ENCODE results near the gene RB1.

RB1 gene

DNA sequence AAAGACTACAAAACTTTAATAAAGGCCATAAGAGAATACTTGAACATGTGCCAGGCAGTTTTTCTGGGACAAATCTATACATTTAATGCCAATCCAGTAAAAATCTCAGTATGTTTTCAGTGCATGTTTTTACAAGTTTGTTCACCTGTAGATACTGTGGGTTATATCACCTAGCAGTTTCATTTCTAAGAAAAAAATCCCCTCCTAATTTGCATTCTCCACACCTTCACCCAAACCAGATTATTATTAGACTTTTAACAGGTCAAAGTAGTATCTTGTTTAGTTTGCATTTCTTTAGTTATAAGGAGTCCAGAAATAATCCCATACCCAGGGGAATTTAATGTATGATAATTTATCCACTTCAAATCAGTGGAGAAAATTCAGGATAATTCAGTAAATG lies 126.3 kb downstream of the RB1 start:
- ChIA-PET POLR2A (no interaction called here), CTCF (interaction anchor here (1.2 kb wide), 1 partner anchor 10 kb away, joined by 4 read pairs; no protein-coding TSS in a partner anchor)
- no peak for TF ChIP-seq CTCF (IDR thresholded peaks at IDR 0.05; ENCODE audit: control extremely low read depth, extremely low read depth, low read depth, missing control alignments)
- peak; percentile 14 for DNase-seq (ENCODE audit: extremely low spot score)

GRCh38 chr13:48431431-48431830 lies 127.9 kb downstream of the RB1 start:
- CTCF ChIA-PET = no interaction called here
- no peak for DNase-seq (ENCODE audit: extremely low spot score)
- POLR2A ChIA-PET = no interaction called here
- no peak for TF ChIP-seq CTCF (IDR thresholded peaks at IDR 0.05; ENCODE audit: control extremely low read depth, extremely low read depth, low read depth, missing control alignments)

DNA sequence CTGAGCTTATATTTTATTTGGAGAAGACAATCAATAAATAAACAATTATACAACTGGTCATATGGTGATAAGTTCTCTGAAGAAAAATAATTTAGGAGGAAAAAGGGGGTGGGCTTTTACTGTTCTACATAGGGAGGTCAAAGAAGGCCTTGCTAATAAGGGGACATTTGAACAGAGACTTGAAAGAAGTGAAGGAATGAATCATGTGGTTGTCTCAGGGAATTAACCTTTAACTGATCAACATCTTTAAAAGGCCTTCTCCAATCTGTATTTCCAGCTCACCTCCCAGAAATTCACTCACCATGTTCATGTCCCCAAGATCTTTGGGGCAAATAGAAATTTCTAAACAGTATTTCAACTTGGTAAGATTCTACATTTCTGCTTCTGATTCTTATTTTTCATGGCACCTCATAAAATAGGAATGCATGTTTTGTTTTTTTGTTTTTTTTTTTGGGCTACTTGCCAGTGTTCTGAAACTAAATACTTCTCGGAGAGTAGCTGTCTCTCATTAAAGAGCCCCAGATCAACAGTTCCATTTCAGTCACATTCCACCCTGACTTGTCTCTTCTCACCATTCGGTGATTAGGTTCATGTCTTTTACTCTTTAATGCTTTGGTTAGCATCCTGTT lies 128.6 kb downstream of the RB1 start:
- POLR2A ChIA-PET = no interaction called here
- no peak for DNase-seq (ENCODE audit: extremely low spot score)
- CTCF ChIA-PET = no interaction called here
- TF ChIP-seq CTCF (IDR thresholded peaks at IDR 0.05; ENCODE audit: control extremely low read depth, extremely low read depth, low read depth, missing control alignments) = no peak

- CTCF ChIA-PET = interaction anchor here (2.6 kb wide), 1 partner anchor 8 kb away, joined by 8 read pairs; no protein-coding TSS in a partner anchor
- POLR2A ChIA-PET = no interaction called here
These were observed 130.6 kb downstream of the RB1 start for GRCh38 chr13:48434200-48434599.

DNA sequence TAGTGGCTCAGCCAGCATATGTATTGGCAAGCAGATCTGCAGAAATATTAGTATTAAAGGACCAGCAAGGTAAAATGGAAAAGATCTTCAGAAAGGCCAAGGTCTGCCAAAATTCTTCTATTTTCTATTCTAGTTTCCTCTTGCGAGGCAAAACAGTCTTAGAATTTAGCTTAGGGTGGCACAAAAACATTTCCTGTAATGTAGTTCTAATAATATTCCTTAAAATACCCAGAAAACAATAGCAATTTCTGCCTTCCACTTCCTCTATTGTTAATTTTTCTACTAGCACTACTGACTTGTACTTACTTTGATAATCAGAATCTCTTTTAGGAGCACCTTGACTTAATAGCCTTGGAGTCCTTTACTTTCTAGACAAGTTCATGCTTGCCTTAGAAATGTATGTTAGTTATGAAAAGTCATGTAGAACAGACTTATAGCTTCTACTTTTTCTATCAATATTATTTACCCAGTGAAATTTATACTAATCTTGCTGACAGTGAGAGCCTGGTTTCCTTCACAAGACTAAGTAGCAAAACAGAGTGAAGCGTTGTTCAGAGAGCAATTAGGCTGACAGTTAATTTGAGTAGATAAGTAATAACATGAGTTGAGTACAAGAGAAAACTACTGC lies 133.2 kb downstream of the RB1 start:
- DNase-seq (ENCODE audit: extremely low spot score) = no peak
- ChIA-PET CTCF (interaction anchor here (2.6 kb wide), 1 partner anchor 11 kb away, joined by 8 read pairs; no protein-coding TSS in a partner anchor), POLR2A (no interaction called here)
- no peak for TF ChIP-seq CTCF (IDR thresholded peaks at IDR 0.05; ENCODE audit: control extremely low read depth, extremely low read depth, low read depth, missing control alignments)

More at GRCh38 chr13:48434200-48434599, 130.6 kb downstream of the RB1 start:
- no peak for TF ChIP-seq CTCF (IDR thresholded peaks at IDR 0.05; ENCODE audit: control extremely low read depth, extremely low read depth, low read depth, missing control alignments)
- no peak for DNase-seq (ENCODE audit: extremely low spot score)

GRCh38 chr13:48437371-48437770 lies 133.8 kb downstream of the RB1 start:
- TF ChIP-seq CTCF (IDR thresholded peaks at IDR 0.05; ENCODE audit: control extremely low read depth, extremely low read depth, low read depth, missing control alignments) = no peak
- CTCF ChIA-PET = no interaction called here
- POLR2A ChIA-PET = no interaction called here
- DNase-seq (ENCODE audit: extremely low spot score) = no peak
